Natural killer cell (primary cell): Measurements from ENCODE around the gene PCID2. TPM values are rescaled to one million over a fixed set of nuclear protein-coding genes. Genes with fewer than 3 reads are reported as not detected.

Experiments
- ATAC-seq, 3 donors: fragments of 150-1000 bp in 2 of 3; fragments of 200-7000 bp in 1 of 3; cut with Tn5 transposase; 1 replicate in 1 of 3; 2 replicates in 2 of 3; pipeline ENCODE4 v1.10.0; 2021; ENCODE audit warnings: mild to moderate bottlenecking in 2 of 3, moderate library complexity in 2 of 3
- DNase-seq, 2 donors: peaks; one replicate each; pipeline versions ENCODE4 v3.0.0 to v3.0.0-alpha.2; 2013 to 2021; ENCODE audit warnings: mixed read lengths in 1 of 2
- H3K27ac ChIP-seq: one replicate; pipeline ENCODE4 v1.5.1; 2013; ENCODE audit warnings: mild to moderate bottlenecking, low read length
- H3K27me3 ChIP-seq: one replicate; pipeline ENCODE4 v1.6.1; 2013; ENCODE audit warnings: low read length; ENCODE audit not compliant: control insufficient read depth, insufficient read depth
- H3K36me3 ChIP-seq: one replicate; pipeline ENCODE4 v1.6.1; 2013; ENCODE audit warnings: low read length; ENCODE audit not compliant: control insufficient read depth, insufficient read depth
- H3K4me1 ChIP-seq: one replicate; pipeline ENCODE4 v1.6.1; 2013; ENCODE audit warnings: low read length; ENCODE audit not compliant: control insufficient read depth, insufficient read depth
- H3K4me3 ChIP-seq: one replicate; pipeline ENCODE4 v1.5.1; 2013; ENCODE audit warnings: low read length
- H3K9me3 ChIP-seq: one replicate; pipeline ENCODE4 v1.6.1; 2013; ENCODE audit warnings: low read length; ENCODE audit not compliant: control insufficient read depth, insufficient read depth
- H3K27ac Mint-ChIP-seq, 2 donors: one replicate each; pipeline ENCODE4 v1.8.0; 2022; ENCODE audit warnings: mild to moderate bottlenecking in 2 of 2, mixed read lengths in 2 of 2, moderate library complexity in 1 of 2
- H3K27me3 Mint-ChIP-seq, 2 donors: one replicate each; pipeline ENCODE4 v1.8.0; 2022; ENCODE audit warnings: low read depth in 2 of 2, mixed read lengths in 2 of 2
- H3K36me3 Mint-ChIP-seq: one replicate; pipeline ENCODE4 v1.8.0; 2022; ENCODE audit warnings: mixed read lengths
- H3K4me1 Mint-ChIP-seq, 2 donors: one replicate each; pipeline ENCODE4 v1.8.0; 2022; ENCODE audit warnings: mixed read lengths in 2 of 2
- H3K4me3 Mint-ChIP-seq: one replicate; pipeline ENCODE4 v1.8.0; 2022; ENCODE audit warnings: mild to moderate bottlenecking, moderate library complexity, mixed read lengths
- H3K9me3 Mint-ChIP-seq, 2 donors: one replicate each; pipeline ENCODE4 v1.8.0; 2022; ENCODE audit warnings: mixed read lengths in 2 of 2
- WGBS: methylation state at CpG from one replicate; pipeline ENCODE4 v1.1.7; 2013; ENCODE audit warnings: missing lambda C conversion rate; ENCODE audit not compliant: insufficient coverage; 5-methylcytosine and 5-hydroxymethylcytosine counted together
- intact Hi-C: fragments of 100-400 bp; cut with micrococcal nuclease; formaldehyde crosslinking; loops from one replicate; pipeline ENCODE4 v1.14.2; 2022
- total RNA-seq, 4 donors: library from RNA; stranded (reverse); fragments of 120-200 nt in 1 of 4; gene quantifications; one replicate each; pipeline versions ENCODE4 v1.2.3 to v1.2.4, GENCODE V29; 2013 to 2022
- TF ChIP-seq, protein P1 (sequence below): fragments of 200-600 bp; IDR thresholded peaks from one replicate; pipeline ENCODE4 v1.8.0; 2022; ENCODE audit warnings: antibody characterized with exemption

The PCID2 gene
- total RNA-seq, 3 donors from 2014 or later (not counting 1 experiment from before 2014, with no cell fraction given): 26.4 to 68.9 (median 42.3) TPM

DNA sequence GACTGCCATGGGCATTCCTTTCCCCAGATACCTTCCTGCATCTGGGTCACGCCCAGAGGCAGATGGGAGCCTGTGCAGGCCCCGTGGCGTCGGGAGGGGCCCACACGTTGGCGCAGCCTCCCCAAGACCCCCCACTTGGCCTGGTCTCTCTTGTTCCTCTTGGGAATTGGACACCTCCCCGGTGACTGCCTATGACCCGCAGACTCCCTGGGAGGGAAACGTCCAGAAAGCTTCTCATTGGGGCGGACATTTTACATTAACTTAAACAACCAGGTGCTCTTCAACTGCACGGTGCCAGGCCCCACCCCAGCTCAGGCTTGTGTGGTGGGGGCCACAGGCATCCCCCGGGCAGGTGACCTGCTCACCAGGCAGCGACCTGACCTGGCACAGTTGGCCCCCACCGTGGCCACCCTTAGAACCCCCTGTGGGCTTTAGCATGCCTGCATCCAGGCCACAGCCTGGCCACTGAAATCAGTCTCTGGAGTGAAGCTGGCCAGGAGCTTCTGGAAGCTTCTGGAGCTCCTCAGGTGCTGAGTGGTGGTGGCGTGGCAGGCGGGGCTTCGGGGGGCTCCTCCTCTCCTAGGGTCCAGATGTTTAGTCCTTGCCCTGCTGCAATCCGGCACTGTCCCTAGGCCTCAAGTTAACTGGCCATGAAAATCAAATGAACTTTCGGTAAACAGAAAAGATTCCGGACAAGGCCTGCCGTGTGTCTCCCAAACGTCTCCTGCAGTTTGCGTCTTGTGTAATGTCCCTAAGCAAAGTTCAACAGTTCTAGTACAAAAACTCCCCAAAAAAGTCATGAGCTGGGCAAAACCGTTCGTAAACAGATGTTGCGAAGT, 58.5 kb downstream of the PCID2 start:
- intact Hi-C loops: loop anchor here (5.0 kb wide), 1 partner anchor 37 kb away; no protein-coding TSS in a partner anchor
- H3K4me1 ChIP-seq: peaks cover 28% of the 10 kb centered on the region
- H3K9me3 ChIP-seq: no peaks in the 10 kb centered on the region
- 92% methylated on average over 26 of the region's 26 CpGs for WGBS
- H3K9me3 Mint-ChIP-seq: no peaks in the 10 kb centered on the region
- H3K27ac ChIP-seq: no peak overlapping the region
- H3K4me1 Mint-ChIP-seq: peaks cover 17 to 27% of the 10 kb centered on the region in 2 donors
- H3K27me3 ChIP-seq: peaks cover 15% of the 10 kb centered on the region
- peaks cover 0 to 30% of the 10 kb centered on the region in 2 donors for H3K27me3 Mint-ChIP-seq
- no peak overlapping the region for H3K4me3 Mint-ChIP-seq
- H3K4me3 ChIP-seq: no peak overlapping the region
- TF ChIP-seq, protein P1, sequence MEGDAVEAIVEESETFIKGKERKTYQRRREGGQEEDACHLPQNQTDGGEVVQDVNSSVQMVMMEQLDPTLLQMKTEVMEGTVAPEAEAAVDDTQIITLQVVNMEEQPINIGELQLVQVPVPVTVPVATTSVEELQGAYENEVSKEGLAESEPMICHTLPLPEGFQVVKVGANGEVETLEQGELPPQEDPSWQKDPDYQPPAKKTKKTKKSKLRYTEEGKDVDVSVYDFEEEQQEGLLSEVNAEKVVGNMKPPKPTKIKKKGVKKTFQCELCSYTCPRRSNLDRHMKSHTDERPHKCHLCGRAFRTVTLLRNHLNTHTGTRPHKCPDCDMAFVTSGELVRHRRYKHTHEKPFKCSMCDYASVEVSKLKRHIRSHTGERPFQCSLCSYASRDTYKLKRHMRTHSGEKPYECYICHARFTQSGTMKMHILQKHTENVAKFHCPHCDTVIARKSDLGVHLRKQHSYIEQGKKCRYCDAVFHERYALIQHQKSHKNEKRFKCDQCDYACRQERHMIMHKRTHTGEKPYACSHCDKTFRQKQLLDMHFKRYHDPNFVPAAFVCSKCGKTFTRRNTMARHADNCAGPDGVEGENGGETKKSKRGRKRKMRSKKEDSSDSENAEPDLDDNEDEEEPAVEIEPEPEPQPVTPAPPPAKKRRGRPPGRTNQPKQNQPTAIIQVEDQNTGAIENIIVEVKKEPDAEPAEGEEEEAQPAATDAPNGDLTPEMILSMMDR: no peak
- H3K27ac Mint-ChIP-seq: no peak overlapping the region
- H3K36me3 ChIP-seq: no peaks in the 10 kb centered on the region
- no peak for ATAC-seq
- H3K36me3 Mint-ChIP-seq: no peaks in the 10 kb centered on the region
- DNase-seq: no peak

DNA sequence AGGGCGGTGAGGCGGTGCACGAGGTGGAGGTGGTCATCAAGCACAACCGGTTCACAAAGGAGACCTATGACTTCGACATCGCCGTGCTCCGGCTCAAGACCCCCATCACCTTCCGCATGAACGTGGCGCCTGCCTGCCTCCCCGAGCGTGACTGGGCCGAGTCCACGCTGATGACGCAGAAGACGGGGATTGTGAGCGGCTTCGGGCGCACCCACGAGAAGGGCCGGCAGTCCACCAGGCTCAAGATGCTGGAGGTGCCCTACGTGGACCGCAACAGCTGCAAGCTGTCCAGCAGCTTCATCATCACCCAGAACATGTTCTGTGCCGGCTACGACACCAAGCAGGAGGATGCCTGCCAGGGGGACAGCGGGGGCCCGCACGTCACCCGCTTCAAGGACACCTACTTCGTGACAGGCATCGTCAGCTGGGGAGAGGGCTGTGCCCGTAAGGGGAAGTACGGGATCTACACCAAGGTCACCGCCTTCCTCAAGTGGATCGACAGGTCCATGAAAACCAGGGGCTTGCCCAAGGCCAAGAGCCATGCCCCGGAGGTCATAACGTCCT, 59.4 kb downstream of the PCID2 start:
- TF ChIP-seq, protein P1: no peak
- Histone ChIP-seq H3K27me3 (peaks cover 15% of the 10 kb centered on the region), H3K27ac (no peak overlapping the region), H3K4me1 (peaks cover 21% of the 10 kb centered on the region), H3K4me3 (no peak overlapping the region), H3K9me3 (no peaks in the 10 kb centered on the region), H3K36me3 (no peaks in the 10 kb centered on the region)
- H3K4me1 Mint-ChIP-seq: peaks cover 11 to 27% of the 10 kb centered on the region in 2 donors
- WGBS: 95% methylated on average over 38 of the region's 38 CpGs
- intact Hi-C loops: no loop called here
- no peak overlapping the region for H3K27ac Mint-ChIP-seq
- peaks cover 0 to 30% of the 10 kb centered on the region in 2 donors for H3K27me3 Mint-ChIP-seq
- DNase-seq: no peak
- no peaks in the 10 kb centered on the region for H3K36me3 Mint-ChIP-seq
- no peak overlapping the region for H3K4me3 Mint-ChIP-seq
- no peaks in the 10 kb centered on the region for H3K9me3 Mint-ChIP-seq
- ATAC-seq: no peak

- Histone ChIP-seq H3K9me3 (no peaks in the 10 kb centered on the region), H3K4me1 (peaks cover 18% of the 10 kb centered on the region), H3K36me3 (no peaks in the 10 kb centered on the region), H3K27me3 (peaks cover 15% of the 10 kb centered on the region), H3K27ac (no peak overlapping the region), H3K4me3 (no peak overlapping the region)
- intact Hi-C loops: no loop called here
- no peaks in the 10 kb centered on the region for H3K9me3 Mint-ChIP-seq
- TF ChIP-seq, protein P1: no peak
- H3K4me3 Mint-ChIP-seq: no peak overlapping the region
- DNase-seq (no peak), ATAC-seq (no peak)
- no peaks in the 10 kb centered on the region for H3K36me3 Mint-ChIP-seq
- H3K27me3 Mint-ChIP-seq: peaks cover 0 to 30% of the 10 kb centered on the region in 2 donors
- 91% methylated on average over 13 of the region's 13 CpGs for WGBS
- H3K27ac Mint-ChIP-seq: no peak overlapping the region
- H3K4me1 Mint-ChIP-seq: peaks cover 11 to 23% of the 10 kb centered on the region in 2 donors
Observed at GRCh38 chr13:113148407-113148806, 60.1 kb downstream of the PCID2 start.
